Stimulated activated CD8-positive, alpha-beta memory T cell treated with anti-CD3 and anti-CD28 coated beads, Interleukin-4, amount 100 ng/mL, for 1 hour (primary cell): ENCODE measurements around the gene RCOR1.
"Not testable (repeated sequence)": the region's sequence is repeated elsewhere in the genome, so short reads cannot be mapped to it uniquely, and the experiment has no call there.

Experiments
- DNase-seq, 2 donors: peaks; one replicate each; pipeline ENCODE4 v3.0.0-alpha.2; 2020; ENCODE audit warnings: low read depth in 2 of 2, low spot score in 1 of 2

The RCOR1 gene

DNA sequence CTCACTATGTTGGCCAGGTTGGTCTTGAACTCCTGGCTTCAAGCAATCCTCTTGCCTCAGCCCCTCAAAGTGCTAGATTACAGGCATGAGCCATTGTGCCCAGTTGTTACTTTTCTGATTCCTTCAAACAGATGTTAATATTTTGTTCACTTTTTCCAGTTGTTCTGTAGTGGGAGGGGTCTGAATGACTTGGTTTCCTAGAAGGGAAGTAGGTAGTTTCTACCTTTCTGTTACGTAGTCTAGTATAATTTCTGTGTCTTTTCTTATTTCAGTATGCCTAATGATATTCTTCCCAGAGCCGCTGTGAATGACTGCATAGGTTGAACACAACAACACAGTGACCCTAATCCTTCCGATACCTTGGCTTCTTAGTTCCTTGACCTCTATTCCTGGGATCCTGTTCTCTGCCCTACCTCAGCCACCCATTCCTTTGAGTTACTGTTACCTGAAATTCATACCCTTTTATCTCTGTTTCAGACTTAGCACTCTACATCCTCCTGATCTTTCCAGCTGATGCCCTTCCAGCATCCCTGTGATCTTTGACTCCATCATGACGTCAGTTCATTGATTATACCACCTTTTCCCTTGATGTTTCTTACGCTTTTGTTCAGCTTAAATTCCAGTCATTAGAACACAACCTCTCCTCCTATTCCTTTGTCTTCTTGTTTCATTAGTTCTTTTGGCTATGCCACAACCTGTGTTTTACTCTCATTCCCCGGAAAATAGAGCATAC, 33.3 kb downstream of the RCOR1 start:
- DNase-seq, result no peak

DNA sequence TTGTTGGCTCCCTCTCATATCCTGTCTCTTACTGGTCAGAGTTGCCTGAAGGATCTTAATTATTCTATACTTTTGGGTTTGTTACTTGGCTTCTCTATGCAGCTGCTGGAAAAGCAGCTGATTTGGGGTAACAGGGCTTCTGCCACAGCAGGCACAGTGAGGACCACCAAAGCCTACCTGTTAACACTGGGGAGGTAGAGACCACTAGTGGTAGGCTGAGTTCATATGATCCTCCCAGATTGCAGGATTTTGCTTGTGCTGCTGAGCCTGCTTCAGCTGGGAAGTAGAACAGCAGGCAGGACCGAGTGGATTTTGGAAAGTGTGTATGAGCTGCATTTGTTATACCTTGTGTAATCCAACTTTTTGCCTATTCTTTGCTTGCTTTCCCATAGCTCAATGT, 34.1 kb downstream of the RCOR1 start:
- no peak for DNase-seq

DNA sequence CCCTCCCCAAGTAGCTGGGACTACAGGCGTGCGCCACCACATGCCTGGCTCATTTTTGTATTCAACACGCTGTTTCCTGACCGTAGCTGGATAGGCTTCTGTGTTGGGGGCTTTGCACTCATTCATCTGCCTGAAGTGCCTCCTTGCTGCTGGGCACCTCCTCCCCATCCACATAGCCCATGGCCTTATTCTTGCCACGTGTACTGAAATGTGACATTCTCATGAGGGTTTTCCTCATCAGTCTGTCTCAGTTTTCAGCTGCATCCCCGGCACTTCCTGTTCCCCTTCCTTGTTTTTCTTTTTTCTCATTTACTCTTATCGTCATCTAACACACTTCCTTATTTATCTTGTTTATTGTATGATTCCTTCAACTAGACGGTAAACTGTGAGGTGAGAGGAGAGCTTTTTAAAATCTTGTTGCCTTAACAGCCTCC, 36.6 kb downstream of the RCOR1 start:
- DNase-seq, result no peak

DNA sequence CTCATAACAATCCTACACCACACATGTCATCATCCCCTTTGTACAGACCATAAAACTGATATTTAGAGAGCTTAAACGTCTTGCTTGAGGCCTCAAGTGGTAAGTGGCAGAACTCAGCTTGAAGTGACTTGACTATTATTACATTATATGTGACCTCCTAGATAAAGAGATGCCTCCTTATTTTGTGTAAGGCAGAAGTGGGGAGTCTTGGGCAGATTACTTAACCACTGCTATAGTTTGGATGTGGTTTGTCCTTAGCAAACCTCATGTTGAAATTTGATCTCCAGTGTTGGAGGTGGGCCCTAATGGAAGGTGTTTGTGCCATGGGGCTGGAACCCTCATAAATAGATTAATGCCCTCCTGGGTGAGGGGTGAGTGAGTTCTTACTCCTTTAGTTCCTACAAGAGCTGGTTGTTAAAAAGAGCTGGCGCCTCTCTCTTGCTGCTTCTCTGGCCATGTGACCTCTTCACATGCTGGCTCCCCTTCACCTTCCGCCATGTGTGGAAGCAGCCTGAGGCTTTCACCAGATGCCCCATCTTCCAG, 37.4 kb downstream of the RCOR1 start:
- no peak for DNase-seq

DNA sequence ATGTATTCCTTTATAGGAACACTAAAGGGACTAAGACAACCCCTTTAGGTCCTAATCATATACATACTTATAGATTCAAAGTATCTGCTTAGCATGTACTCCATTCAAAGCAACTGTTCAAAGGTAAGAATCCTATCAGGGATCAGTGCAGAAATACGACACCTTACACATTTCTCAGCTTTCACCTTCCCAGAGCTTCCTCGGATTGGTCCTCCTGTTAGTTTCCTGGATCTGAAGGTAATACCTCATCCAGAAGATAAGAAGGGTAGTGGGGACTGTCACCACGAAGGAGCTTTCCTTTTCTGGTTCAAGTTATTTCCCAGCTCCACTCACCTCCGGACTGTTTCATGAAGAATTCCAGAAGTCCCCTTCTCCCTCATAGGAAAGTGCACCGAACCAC, 38.0 kb downstream of the RCOR1 start:
- no peak for DNase-seq

DNA sequence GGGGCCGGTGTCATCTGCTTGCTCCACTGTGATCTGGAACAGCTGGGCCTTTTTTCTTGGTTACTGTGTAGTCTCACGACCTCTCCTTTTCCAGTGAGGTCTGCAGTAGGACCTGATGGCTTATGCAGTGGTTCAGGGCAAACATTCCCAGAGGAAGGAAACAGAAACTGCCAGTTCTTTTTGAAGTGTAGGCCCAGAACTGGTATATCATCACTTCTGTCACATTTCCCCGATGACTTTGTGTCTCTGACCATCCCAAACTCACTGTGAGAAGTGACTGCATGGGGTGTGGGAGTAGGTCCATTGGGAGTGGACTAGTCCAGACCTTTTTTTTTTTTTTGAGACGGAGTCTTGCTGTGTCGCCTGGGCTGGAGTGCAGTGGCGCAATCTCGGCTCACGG, 38.4 kb downstream of the RCOR1 start:
- no peak for DNase-seq

DNA sequence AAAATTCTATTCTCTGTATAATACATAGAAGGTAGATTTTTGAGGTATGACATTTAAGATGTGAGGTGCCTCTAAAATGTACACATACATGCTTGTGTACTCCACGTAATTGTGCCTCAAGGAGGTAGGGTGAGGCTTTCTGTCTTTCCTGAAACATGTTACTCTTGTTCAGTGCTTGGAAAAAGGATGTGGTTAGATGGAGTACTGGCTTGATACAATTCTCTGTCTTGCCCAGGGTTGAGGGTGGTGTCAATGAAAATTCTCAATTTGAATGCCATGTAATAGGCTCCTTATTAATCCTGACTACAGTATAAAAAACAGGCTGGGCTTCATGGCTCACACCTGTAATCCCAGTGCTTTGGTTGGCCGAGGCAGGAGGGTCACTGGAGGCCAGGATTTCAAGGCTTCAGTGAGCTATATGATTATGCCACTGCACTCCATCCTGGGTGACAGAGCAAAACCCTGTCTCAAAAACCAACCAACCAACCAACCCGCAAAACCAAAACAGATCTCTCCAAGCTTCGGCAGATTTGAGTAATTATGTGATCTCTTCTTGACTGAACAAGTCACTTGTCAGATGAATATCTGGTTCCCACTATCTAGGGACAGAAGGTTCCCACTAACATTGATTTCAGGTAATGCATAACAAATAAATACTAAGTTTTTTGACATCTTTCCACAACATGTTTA, 41.6 kb downstream of the RCOR1 start:
- no peak for DNase-seq

DNA sequence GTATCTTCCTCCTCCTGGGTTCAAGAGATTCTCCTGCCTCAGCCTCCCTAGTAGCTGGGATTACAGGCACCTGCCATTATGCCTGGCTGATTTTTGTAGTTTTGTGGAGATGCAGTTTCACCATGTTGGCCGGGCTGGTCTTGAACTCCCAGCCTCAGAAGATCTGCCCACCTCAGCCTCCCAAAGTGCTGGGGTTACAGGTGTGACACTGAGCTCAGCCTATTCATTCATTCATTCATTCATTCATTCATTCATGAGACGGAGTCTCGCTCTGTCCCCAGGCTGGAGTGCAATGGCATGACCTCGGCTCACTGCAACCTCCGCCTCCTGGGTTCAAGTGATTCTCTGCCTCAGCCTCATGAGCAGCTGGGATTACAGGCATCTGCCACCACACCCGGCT, 47.2 kb downstream of the RCOR1 start:
- DNase-seq, result not testable (repeated sequence)

DNA sequence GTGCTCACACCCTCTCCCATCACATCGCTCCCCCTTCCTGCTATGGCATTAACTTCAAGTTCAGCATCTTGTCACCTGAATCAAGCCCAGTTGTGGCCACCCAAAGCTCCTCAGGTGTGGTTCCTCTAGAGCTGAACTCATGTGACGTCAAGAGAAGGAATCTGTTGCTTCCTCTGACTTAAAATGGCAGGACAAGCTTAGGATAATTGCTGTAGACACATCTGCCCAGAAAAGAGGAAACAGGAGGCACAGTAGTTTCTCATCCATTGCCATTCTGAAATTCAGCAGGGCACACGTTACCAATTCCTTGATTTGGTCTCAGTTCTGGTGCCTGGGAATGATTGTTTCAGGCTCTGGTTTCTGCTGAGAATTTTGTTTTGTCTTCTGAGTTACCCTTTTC, 52.1 kb downstream of the RCOR1 start:
- DNase-seq, result no peak

DNA sequence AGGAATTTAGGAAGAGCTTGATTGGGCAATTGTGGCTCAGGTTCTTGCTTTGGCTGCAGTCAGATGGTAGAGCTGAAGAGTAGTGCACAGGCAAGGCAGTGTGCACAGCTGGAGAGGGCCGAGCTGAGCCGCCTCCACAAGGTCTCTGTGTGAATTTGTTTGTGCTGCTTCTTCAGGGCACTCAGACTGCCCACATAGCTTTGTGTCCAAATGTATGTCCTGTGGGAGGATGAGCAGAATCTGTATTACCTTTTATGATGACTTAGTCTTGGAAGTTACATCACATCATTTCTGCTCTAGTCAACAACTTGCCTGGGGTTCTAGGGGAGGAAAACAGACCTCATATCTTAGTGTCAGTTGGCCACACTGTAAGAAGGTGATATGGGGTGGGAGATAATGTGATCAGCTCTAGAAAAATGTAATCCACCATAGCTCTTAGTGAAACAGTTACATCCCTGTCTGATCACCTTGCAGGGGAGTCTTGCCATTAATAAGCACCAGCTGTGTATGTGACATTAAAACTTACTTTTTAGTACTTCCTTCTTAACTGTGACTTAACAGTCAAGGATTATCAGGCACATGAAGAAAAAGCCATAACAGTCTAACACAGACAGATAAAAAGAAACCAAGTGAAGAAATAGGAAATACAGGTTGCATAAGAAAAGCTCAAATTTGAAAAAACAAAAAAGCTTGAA, 53.4 kb downstream of the RCOR1 start:
- DNase-seq, result no peak

DNA sequence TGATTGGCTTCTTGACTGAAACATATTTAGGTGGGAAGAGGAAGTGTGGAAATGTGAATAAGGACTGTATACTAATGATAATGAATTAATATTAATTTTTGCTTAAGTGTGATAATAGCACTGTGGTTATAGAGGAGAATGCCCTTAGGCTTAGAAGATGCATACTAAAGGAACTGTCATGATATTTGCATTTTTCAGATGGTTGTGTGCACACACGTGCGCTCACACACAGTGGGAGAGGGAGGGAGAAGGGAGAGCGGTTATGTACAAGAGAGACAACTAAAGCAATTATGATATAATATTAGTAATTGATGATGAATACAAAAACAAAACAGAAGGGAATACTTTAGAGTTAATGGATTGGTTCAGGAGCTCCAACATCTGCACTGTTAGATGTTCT, 54.2 kb downstream of the RCOR1 start:
- DNase-seq, result no peak

DNA sequence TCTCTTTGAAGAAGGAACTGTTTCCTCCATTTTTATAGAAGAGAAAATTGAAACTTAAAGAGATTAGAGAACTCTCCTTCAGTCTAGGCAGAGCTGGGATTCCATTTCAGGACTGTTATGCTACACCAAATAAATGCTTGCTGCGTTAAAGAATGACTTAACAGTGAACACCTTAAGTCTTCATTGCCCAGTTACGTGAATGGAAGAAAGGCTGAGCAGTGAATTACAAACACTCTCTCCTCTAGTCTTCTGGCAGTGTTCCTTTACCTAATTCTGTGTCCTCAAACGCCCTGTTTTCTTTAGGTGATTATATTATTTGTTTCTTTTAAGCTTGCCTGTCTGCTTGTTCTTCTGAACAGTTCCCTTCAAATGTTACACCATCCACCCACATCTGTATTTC, 59.7 kb downstream of the RCOR1 start:
- no peak for DNase-seq

DNA sequence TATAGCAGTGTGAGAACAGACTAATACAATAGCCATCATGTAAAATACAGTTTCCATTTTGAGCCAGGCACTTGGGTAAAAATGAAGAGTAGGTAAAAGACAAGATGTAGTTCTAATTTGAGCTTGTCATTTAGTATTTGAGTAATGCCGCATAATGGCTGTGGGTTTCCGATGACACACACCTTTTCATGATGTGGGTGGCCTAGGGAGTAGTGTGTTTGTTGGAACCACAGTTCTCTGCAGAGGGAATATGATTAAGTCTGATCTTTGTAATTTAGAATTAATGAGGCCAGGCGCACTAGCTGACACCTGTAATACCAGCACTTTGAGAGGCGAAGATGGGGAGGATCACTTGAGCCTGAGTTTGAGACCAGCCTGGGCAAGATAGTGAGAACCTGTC, 61.8 kb downstream of the RCOR1 start:
- DNase-seq, result no peak

DNA sequence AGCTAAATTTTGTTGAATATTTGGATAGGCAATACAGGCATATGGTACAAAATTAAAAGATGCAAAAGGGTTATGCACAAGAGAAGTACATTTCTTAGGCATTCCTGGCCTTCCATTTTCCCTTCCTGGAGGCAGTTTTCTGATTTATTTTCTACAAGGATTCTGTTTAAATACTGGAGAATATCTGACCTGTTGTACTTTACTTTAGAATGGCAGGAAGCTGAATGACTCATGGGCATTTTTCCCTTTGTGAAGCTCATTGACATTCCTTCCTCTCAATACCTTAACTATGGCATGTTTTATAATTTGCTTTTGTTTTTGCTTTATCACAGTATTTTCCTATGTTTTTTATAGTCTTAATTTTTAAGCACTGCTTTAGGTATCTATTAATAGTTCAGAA, 62.7 kb downstream of the RCOR1 start:
- no peak for DNase-seq

DNA sequence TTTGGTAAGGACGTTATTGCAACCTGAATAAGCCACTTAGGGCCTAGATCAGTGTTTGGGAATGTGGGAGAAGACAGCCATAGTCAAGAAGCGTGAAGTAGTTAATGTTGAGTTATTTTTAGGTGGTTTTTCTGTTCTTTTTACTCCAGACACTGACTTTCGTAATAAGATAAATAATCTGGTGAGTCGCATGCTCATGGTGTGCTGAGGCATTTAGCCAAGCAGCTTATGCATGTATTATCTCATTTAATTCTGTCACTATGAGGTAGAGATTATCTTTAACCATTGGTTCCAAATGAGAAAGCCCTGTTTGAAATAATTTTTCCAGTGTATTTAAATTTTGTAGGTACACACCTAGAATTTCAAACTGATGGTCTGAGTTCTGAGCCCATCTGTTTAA, 67.3 kb downstream of the RCOR1 start:
- no peak for DNase-seq

DNA sequence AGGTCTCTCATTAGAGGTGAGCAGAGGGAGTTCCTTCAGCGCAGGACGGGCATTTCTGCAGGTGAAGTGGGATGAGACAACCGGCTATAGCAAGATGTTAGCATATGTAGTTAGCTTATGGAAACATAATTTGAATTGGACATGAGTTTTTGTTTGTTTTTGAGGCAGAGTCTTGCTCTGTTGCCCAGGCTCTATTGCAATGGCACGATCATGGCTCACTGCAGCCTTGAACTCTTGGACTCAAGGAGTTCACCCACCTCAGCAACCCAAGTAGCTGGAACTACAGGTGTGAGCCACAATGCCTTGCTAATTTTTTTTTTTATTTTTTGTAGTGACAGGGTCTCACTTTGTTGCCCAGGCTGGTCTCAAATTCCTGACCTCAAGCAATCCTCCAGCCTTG, 69.2 kb downstream of the RCOR1 start:
- no peak for DNase-seq

DNA sequence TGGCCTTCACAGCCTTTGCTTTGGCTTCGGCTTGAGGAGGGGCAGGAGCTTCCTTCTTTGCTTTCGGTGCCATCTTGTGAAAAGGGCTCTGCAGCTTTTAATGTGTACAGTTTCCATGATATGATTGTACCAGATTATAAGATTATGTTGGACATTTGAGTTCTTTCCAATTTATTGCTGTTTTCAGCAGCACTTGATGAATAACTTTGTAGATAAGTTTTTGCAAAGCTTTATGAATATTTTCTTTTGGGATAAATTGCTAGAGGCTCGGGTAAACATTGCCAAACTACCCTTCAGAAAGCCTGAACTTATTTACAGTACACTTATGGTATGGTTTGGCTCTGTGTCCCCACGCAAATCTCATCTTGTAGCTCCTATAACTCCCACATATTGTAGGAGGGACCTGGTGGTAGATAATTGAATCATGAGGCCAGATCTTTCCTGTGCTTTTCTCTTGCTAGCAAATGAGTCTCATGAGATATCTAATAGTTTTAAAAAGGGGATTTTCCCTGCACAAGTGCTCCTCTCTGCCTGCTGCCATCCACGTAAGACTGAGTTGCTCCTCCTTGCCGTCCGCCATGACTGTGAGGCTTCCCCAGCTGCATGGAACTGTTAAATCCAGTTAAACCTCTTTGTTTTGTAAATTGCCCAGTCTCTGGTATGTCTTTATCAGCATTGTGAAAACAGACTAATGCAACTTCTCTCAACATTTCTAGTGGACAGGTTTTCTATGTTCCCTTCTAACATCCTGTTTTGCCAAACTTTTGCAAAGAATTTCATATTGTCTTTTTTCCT, 70.4 kb downstream of the RCOR1 start:
- DNase-seq, result no peak

DNA sequence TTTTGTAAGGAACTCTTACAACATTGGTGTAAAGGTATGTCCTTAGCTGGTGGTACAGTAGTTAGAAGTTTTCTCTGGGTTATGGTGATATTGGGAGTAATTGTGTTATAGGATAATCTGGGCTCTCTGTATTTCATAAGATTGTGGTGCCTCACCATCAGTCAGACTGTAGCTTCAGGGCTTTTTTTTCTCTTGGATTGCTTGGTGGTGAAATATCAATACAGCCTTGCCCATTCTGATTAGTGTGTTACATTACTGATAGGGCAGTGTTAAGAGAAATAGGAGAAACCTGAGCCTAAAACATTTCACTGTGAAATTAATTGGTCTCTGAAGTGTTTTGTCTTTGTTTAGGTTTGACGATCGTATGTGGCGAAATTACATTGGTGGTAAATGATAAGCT, 71.0 kb downstream of the RCOR1 start:
- DNase-seq, result no peak

DNA sequence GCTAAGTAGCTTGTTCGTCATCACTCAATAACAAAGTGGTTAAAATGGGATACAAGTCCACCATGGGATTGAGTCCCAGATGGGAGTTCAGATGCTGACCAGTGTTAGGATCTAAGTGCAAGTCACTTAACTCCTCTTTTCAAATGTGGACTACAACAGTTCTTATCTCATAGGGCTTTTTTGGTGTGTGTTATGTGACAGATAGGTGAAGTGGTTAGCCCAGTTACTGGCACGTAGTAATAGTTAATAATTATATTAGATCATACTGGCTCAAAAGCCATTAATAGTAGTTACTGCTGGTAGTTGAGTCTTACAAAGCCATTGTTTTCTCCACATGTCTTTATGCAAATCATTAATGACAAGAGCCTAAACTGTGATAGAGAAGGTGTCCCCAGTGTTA, 73.2 kb downstream of the RCOR1 start:
- no peak for DNase-seq

DNA sequence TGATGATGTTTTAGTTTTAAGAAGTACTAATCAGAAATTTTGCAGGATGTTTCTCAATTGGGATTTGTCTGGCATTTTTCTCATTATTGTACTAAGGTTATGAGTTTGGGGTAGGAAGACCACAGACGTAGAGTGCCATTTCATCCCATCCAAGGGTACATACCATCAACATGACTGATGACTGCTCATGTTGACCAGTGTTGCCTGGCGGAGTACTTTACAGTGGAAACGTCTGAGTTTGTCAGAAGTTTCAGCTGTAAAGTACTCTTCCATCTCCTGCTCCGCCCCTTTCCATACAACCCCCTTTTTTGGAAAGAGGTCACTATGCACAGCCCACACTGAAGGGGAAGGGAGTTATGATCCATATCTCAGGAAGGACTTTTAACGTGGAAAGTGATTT, 74.2 kb downstream of the RCOR1 start:
- DNase-seq, result no peak

DNA sequence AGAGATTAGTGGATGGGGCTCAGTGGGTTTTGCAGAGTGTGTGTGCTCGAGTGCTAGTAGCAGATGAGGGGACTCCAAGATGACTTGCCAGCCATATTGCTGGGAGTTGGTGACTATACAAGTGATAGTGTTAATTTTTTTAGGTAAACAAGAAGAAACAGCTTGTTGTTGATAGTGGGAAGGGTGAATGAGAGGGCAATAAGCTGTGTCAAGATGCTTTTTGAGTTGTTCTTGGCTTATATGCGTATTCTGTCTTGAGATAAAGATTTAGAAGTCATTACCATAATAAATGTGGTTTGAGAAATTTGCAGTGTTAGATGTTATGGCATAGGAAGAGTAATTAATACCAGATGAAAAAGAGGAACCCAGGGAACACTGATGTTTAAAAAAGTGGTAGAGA, 75.3 kb downstream of the RCOR1 start:
- no peak for DNase-seq
